HG03135 (cell line): ENCODE data around the gene PIAS2.

Source experiments
- ATAC-seq: cut with Tn5 transposase; IDR thresholded peaks from one replicate; pipeline ENCODE4 v1.9.1; 2021; ENCODE audit warnings: mild to moderate bottlenecking, moderate library complexity; ENCODE audit not compliant: unreplicated experiment

PIAS2 gene

GRCh38 chr18:46768166-46768921, 149.0 kb downstream of the PIAS2 start:
- ATAC-seq, result no peak

GRCh38 chr18:46767217-46767616, 150.1 kb downstream of the PIAS2 start:
- ATAC-seq, result no peak

GRCh38 chr18:46764586-46764985, 152.7 kb downstream of the PIAS2 start:
- no peak for ATAC-seq

GRCh38 chr18:46761059-46761769, 156.1 kb downstream of the PIAS2 start:
- no peak for ATAC-seq

GRCh38 chr18:46759890-46760289, 157.4 kb downstream of the PIAS2 start:
- no peak for ATAC-seq

- ATAC-seq, result no peak
These were observed 160.6 kb downstream of the PIAS2 start, which contains the start of gene ST8SIA5 for GRCh38 chr18:46756559-46757201. Gene ST8SIA5, minus strand, starts transcription at chr18:46757053. Its CDS starts 545 bp downstream, at chr18:46756508.

- ATAC-seq, result no peak
These were observed 161.2 kb downstream of the PIAS2 start for GRCh38 chr18:46756025-46756558.

GRCh38 chr18:46755315-46756024, 161.8 kb downstream of the PIAS2 start:
- no peak for ATAC-seq

- ATAC-seq, result no peak
These were observed 162.5 kb downstream of the PIAS2 start for GRCh38 chr18:46754661-46755292.

GRCh38 chr18:46754188-46754587, 163.1 kb downstream of the PIAS2 start:
- peak; percentile 72 for ATAC-seq
